H9 (cell line): Measurements from ENCODE around the gene ATF6. TPM values are rescaled to one million over a fixed set of nuclear protein-coding genes. Genes with fewer than 3 reads are reported as not detected.

Source experiments
- DNase-seq: peaks from one replicate; pipeline ENCODE4 v3.0.0-alpha.2; 2017
- H2AFZ ChIP-seq: one replicate; pipeline ENCODE4 v1.6.1; 2013; ENCODE audit warnings: mild to moderate bottlenecking, low read length, control low read depth, moderate library complexity
- H2AK5ac ChIP-seq: 2 replicates; pipeline ENCODE4 v1.6.1; 2013; ENCODE audit warnings: low read length, control low read depth, mixed read lengths; ENCODE audit not compliant: insufficient read length
- H2BK120ac ChIP-seq: one replicate; pipeline ENCODE4 v1.6.1; 2013; ENCODE audit warnings: low read depth, mild to moderate bottlenecking, low read length, control low read depth, inconsistent platforms; ENCODE audit not compliant: poor library complexity, severe bottlenecking
- H2BK12ac ChIP-seq: 2 replicates; pipeline ENCODE4 v1.6.1; 2013; ENCODE audit warnings: low read length, control low read depth, mixed read lengths, low read depth; ENCODE audit not compliant: insufficient read length
- H2BK15ac ChIP-seq: 2 replicates; pipeline ENCODE4 v1.6.1; 2013; ENCODE audit warnings: low read depth, low read length, control low read depth
- H2BK20ac ChIP-seq: one replicate; pipeline ENCODE4 v1.6.1; 2013; ENCODE audit warnings: low read depth, mild to moderate bottlenecking, low read length, control low read depth, inconsistent platforms; ENCODE audit not compliant: poor library complexity, severe bottlenecking
- H2BK5ac ChIP-seq: 2 replicates; pipeline ENCODE4 v1.6.1; 2013; ENCODE audit warnings: low read length, control low read depth, mixed read lengths; ENCODE audit not compliant: insufficient read length
- H3K14ac ChIP-seq: 2 replicates; pipeline ENCODE4 v1.6.1; 2013; ENCODE audit warnings: low read length, control low read depth; ENCODE audit not compliant: insufficient read depth
- H3K18ac ChIP-seq: 2 replicates; pipeline ENCODE4 v1.6.1; 2013; ENCODE audit warnings: low read depth, mild to moderate bottlenecking, mixed read lengths, low read length, control low read depth; ENCODE audit not compliant: insufficient read length
- H3K23ac ChIP-seq: 2 replicates; pipeline ENCODE4 v1.6.1; 2013; ENCODE audit warnings: low read length, control low read depth, mixed read lengths, low read depth; ENCODE audit not compliant: insufficient read length
- H3K23me2 ChIP-seq: 2 replicates; pipeline ENCODE4 v1.6.1; 2013; ENCODE audit warnings: low read depth, mild to moderate bottlenecking, mixed read lengths, low read length, control low read depth; ENCODE audit not compliant: insufficient read length, poor library complexity, severe bottlenecking
- H3K27ac ChIP-seq: 2 replicates; pipeline ENCODE4 v1.5.1; 2013; ENCODE audit warnings: low read length, control low read depth, mixed read lengths, low read depth; ENCODE audit not compliant: insufficient read length
- H3K27me3 ChIP-seq: 2 replicates; pipeline ENCODE4 v1.6.1; 2013; ENCODE audit warnings: low read length, control low read depth, inconsistent platforms; ENCODE audit not compliant: insufficient read depth
- H3K4ac ChIP-seq: 2 replicates; pipeline ENCODE4 v1.6.1; 2013; ENCODE audit warnings: low read depth, mild to moderate bottlenecking, control low read depth, inconsistent platforms, low read length, moderate library complexity
- H3K4me1 ChIP-seq: 2 replicates; pipeline ENCODE4 v1.6.1; 2013; ENCODE audit warnings: low read length, control low read depth, inconsistent platforms; ENCODE audit not compliant: insufficient read depth
- H3K4me2 ChIP-seq: 2 replicates; pipeline ENCODE4 v1.6.1; 2013; ENCODE audit warnings: low read length, control low read depth, mixed read lengths; ENCODE audit not compliant: insufficient read length, insufficient read depth
- H3K56ac ChIP-seq: 2 replicates; pipeline ENCODE4 v1.6.1; 2013; ENCODE audit warnings: low read depth, mild to moderate bottlenecking, mixed read lengths, low read length, control low read depth; ENCODE audit not compliant: insufficient read length
- H3K79me1 ChIP-seq: 2 replicates; pipeline ENCODE4 v1.6.1; 2013; ENCODE audit warnings: low read depth, mild to moderate bottlenecking, moderate library complexity, low read length, control low read depth, inconsistent platforms; ENCODE audit not compliant: insufficient read depth, poor library complexity, severe bottlenecking
- H3K79me2 ChIP-seq: 2 replicates; pipeline ENCODE4 v1.6.1; 2013; ENCODE audit warnings: low read length, control low read depth, inconsistent platforms; ENCODE audit not compliant: insufficient read depth
- H3K9ac ChIP-seq: 2 replicates; pipeline ENCODE4 v1.6.1; 2013; ENCODE audit warnings: low read length, control low read depth, mixed read lengths; ENCODE audit not compliant: insufficient read length; ENCODE audit errors: extremely low read depth
- H3K9me3 ChIP-seq: one replicate; pipeline ENCODE4 v1.6.1; 2013; ENCODE audit warnings: low read depth, low read length, inconsistent platforms; ENCODE audit not compliant: control insufficient read depth
- H3T11ph ChIP-seq: one replicate; pipeline ENCODE4 v1.6.1; 2013; ENCODE audit warnings: mild to moderate bottlenecking, low read length, control low read depth, inconsistent platforms
- H4K20me1 ChIP-seq: one replicate; pipeline ENCODE4 v1.6.1; 2013; ENCODE audit not compliant: control insufficient read depth, insufficient read length, insufficient read depth
- H4K5ac ChIP-seq: 2 replicates; pipeline ENCODE4 v1.6.1; 2013; ENCODE audit warnings: low read depth, mild to moderate bottlenecking, mixed read lengths, low read length, control low read depth; ENCODE audit not compliant: insufficient read length
- H4K8ac ChIP-seq: replicated peaks from 2 replicates; pipeline ENCODE4 v1.6.1; 2013; ENCODE audit warnings: low read length, control low read depth, mixed read lengths, low read depth; ENCODE audit not compliant: insufficient read length
- H4K91ac ChIP-seq: 2 replicates; pipeline ENCODE4 v1.6.1; 2013; ENCODE audit warnings: low read depth, mild to moderate bottlenecking, moderate library complexity, mixed read lengths, low read length, control low read depth; ENCODE audit not compliant: insufficient read length
- H3K27ac Mint-ChIP-seq, 3 experiments: 2 replicates in 2 of 3; 3 replicates in 1 of 3; pipeline ENCODE4 v1.8.0; 2020 to 2021; ENCODE audit warnings: mixed read lengths in 3 of 3, mild to moderate bottlenecking in 1 of 3, moderate library complexity in 1 of 3
- H3K27me3 Mint-ChIP-seq: 2 replicates; pipeline ENCODE4 v1.8.0; 2021; ENCODE audit warnings: low read depth, mild to moderate bottlenecking, moderate library complexity, mixed read lengths
- H3K36me3 Mint-ChIP-seq, 3 experiments: 2 replicates in 2 of 3; 3 replicates in 1 of 3; pipeline ENCODE4 v1.8.0; 2020 to 2021; ENCODE audit warnings: low read depth in 3 of 3, mixed read lengths in 3 of 3; ENCODE audit not compliant: insufficient read depth in 1 of 3
- H3K4me1 Mint-ChIP-seq, 2 experiments: 2 replicates each; pipeline ENCODE4 v1.8.0; 2020; ENCODE audit warnings: mixed read lengths in 2 of 2
- H3K4me3 Mint-ChIP-seq, 2 experiments: 2 replicates in 1 of 2; 3 replicates in 1 of 2; pipeline ENCODE4 v1.8.0; 2020 to 2021; ENCODE audit warnings: mild to moderate bottlenecking in 2 of 2, mixed read lengths in 2 of 2, moderate library complexity in 1 of 2
- H3K9me3 Mint-ChIP-seq, 2 experiments: 2 replicates in 1 of 2; 3 replicates in 1 of 2; pipeline ENCODE4 v1.8.0; 2020; ENCODE audit warnings: mild to moderate bottlenecking in 2 of 2, mixed read lengths in 2 of 2, moderate library complexity in 1 of 2
- CTCF ChIP-seq: fragments of 200-600 bp; sonication (generic); conservative IDR thresholded peaks from 3 replicates; pipeline ENCODE4 v1.8.0; 2021; ENCODE audit warnings: antibody characterized with exemption, mild to moderate bottlenecking
- WGBS: extraction: QIAGEN DNeasy Blood & Tissue Kit; methylation state at CpG from one replicate; pipeline ENCODE4 v1.1.7; 2013; ENCODE audit warnings: missing lambda C conversion rate, low lambda C conversion rate, mixed read lengths; ENCODE audit not compliant: insufficient read length; ENCODE audit errors: extremely low coverage; 5-methylcytosine and 5-hydroxymethylcytosine counted together
- total RNA-seq: library from RNA; stranded (reverse); gene quantifications from 2 replicates; pipeline ENCODE4 v1.2.1, GENCODE V29; 2021

ATF6 gene
- total RNA-seq, 1 experiment from 2014 or later: 11.2 TPM

GRCh38 chr1:161777261-161777660 lies 11.1 kb downstream of the ATF6 start:
- no peak overlapping the region for H3K27ac ChIP-seq
- no peaks in the 10 kb centered on the region for H3K4me1 ChIP-seq
- H2AFZ ChIP-seq: no peak overlapping the region
- H3K23me2 ChIP-seq: no peaks in the 10 kb centered on the region
- no peak overlapping the region for H4K5ac ChIP-seq
- no peak overlapping the region for H3K4ac ChIP-seq
- no peaks in the 10 kb centered on the region for H3K79me1 ChIP-seq
- no peak overlapping the region for H3T11ph ChIP-seq
- Mint-ChIP-seq H3K9me3 (no peaks in the 10 kb centered on the region), H3K4me1 (no peaks in the 10 kb centered on the region), H3K27ac (no peak overlapping the region), H3K27me3 (no peaks in the 10 kb centered on the region), H3K4me3 (no peak overlapping the region), H3K36me3 (no peaks in the 10 kb centered on the region)
- no peaks in the 10 kb centered on the region for H3K79me2 ChIP-seq
- H2AK5ac ChIP-seq: no peak overlapping the region
- no peak overlapping the region for H2BK120ac ChIP-seq
- H4K8ac ChIP-seq: no peak overlapping the region
- no peak overlapping the region for H3K56ac ChIP-seq
- H4K91ac ChIP-seq: no peak overlapping the region
- no peak for DNase-seq
- no peak overlapping the region for H3K18ac ChIP-seq
- H2BK15ac ChIP-seq: no peak overlapping the region
- no peaks in the 10 kb centered on the region for H3K9me3 ChIP-seq
- H3K9ac ChIP-seq: no peak overlapping the region
- H2BK20ac ChIP-seq: no peak overlapping the region
- no CpG with 5 or more reads among the region's 2 CpGs for WGBS
- no peak overlapping the region for H2BK5ac ChIP-seq
- TF ChIP-seq CTCF: no peak
- H4K20me1 ChIP-seq: no peaks in the 10 kb centered on the region
- H3K23ac ChIP-seq: no peak overlapping the region
- no peaks in the 10 kb centered on the region for H3K27me3 ChIP-seq
- no peak overlapping the region for H2BK12ac ChIP-seq
- H3K4me2 ChIP-seq: no peak overlapping the region
- H3K14ac ChIP-seq: no peak overlapping the region
